IPS DF 19.7 (cell line): ENCODE measurements around the gene FMNL2.
"Not testable (repeated sequence)": the region's sequence is repeated elsewhere in the genome, so short reads cannot be mapped to it uniquely, and the experiment has no call there.

Experiments used
- DNase-seq: peaks from one replicate; pipeline ENCODE4 v3.0.0-alpha.2; 2013; ENCODE audit warnings: low read depth, low spot score

Gene FMNL2

DNA sequence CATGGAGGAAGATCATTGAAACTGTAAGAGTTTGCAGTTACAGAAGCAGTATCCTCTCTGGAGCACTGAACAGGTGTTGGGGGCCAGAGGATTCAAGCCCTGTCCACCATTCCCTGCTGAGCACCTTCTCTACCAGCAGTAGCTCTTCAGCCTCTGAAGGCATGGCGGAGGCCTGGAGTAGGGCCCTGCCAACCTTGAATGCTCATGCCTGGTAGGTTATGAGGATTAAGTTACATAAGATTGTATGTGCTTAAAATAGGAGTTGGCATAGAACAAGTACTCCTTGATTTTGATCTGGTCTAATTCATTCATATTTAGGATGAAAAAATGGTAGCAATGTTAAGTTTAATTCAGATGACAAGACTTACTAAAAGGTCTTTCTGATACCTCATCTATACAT, 40.2 kb downstream of the FMNL2 start:
- no peak for DNase-seq

DNA sequence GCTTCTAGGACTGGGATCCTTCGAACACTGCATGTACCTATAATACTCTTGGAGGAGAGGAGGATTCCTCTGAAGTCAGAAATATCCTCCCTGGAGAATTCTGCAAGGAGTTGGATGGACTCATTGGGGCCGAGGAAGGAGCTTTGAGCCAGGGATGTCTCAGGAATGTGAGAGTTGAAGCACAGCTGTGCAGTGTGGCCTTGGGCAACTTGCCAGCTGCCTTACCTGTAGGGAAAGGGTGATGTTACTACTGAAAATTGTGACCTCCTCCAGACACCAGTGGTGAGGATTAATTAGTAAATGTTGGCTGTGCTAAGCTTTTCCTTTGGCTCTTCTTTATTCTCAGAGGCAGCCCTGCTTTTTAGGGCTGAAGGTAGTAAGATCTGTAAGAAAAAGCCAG, 41.4 kb downstream of the FMNL2 start:
- DNase-seq: no peak

DNA sequence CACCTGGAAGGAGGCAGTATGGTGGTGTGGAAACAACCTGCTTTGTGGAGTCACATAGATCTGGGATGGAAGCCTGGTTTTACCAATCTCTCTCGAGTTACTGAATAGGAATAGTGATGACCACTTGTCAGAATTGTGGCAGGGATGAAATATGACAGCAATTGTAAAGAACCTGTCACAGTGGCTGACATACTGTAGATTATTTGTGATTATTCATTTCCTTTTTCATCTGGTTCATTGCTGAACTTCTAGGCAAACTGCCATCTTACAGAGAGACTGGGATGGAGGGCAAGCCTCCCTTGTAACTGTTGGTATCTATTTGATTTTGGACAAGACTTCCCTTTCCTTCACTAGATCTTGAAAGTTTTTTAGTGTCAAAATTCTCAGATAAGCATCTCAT, 42.0 kb downstream of the FMNL2 start:
- DNase-seq: no peak

DNA sequence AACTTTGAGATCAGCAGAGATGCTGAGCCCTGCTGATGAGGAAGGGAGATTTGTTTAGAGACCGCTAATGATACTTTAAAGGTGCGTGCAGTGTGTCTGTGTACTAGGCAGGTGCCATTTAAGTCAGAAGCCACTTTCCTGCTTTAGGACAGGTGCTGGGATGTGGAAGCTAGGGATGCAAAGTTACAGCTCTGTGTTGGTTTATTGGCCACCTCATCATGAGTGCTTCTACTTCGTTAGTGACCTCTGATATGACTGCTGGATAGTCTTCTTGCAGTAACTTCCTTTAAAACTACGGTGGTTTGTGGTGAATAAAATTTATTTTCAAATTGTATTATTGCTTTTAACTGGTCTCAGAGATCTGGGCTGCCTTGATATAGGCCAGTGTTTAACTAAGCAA, 44.1 kb downstream of the FMNL2 start:
- DNase-seq: no peak

DNA sequence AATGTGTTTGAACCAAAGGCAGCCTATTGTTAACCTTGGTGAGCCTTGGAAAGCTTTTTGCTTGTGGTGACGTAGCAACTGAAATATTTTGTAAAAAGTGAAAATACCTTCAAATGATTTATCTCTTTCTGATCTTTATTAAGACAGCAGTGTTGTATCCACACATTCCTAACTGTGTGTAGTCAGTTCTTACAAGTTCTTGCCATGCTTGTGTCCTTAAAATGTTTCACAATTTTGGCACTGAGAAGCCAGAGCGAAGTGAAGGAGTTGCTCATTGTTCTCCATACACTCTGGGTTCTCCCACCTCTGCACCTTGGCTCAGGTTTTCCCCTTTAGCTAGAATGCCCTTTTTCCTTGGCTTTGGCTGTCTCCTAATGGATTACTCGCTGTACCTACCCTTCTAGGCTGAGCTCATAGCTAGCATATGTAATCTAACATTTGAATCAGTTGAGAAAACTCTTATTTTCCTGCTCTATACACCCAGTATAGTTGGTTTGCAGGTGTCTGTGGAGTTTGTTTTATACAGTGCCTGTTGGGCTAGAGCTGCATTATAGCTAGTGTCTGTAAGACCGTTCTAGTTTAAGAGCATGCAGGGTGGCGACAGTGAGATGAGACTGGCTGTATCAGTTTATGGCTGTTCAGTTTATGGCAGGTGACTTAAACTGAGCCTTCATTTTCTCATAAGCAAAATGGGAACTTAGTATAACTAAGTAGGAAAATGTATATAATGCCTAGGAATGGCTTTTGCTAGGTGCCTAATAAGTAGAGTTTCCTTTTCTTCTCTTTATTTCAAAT, 45.5 kb downstream of the FMNL2 start:
- no peak for DNase-seq

DNA sequence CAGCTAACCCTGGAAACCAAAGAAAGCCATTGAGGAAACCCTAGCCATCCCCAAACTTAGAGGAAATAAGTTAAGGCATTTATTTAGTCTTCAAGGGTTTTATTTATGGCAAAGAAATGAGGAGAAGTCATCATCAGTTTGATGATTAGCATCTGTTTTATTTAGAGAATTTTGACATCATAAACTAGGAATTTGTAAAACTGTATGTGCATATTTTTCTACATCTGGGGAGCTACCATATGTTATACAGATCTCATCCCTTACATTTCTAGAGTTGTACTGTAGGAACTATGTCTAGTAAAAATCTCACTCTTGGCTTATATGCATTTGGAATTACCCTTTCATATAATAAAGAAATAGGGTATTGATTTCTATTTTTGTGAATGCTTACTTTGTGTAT, 48.7 kb downstream of the FMNL2 start:
- no peak for DNase-seq

DNA sequence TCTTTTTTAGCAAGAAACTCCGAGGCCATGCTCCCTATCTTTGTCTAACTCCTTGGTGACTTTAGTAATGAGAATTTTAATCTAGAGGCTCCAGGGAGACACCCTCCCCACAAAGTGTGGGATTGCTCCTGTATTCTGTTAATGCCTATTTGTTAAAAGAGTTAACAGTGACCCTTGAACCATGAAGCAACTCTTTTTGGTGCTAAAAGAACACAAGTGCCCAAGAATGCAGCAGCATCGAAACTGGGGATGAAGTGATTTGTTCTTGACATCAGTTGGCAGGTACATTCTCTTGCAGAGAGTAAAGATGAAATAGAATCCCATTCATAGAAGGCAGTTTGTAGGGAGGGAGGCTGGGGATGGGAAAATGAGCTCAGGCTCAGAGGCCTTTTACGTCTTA, 50.0 kb downstream of the FMNL2 start:
- no peak for DNase-seq

DNA sequence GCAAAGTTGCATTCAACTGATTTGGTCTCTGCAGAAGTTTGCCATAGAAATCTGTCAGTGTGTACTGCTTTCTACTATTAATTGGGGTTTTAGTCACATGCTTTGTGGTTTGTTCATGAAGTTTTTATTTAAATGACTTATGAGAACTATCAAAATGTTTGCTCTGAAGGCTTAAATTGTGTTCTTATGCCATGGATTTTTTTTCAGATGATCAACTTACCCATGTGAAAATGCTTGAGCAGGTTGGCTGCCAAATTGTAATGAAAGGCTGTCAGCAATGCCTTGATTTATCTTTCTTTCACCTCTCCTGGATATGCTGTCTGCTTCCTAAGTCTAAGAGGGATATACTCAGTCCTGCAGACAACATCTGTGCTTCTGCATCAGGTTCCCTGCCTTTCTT, 50.7 kb downstream of the FMNL2 start:
- DNase-seq: no peak

DNA sequence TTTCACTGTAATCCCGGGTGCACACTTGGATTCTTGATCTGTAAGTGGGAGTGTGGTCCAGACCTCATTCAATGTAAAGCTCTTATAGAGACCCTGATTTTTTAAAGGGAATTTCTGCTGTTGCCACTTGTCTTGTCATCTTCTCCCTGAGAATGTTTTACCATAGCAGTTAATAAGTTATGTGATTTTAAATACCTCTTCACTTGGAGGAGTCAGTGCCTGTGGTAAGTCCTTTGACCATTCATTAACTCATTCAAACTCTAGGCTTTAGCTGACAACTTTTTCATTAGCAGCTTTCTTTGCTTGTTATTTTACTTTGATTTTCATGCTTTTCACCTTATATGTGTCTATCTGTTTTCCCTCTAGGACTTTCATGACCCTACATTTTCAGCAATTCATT, 51.3 kb downstream of the FMNL2 start:
- no peak for DNase-seq

DNA sequence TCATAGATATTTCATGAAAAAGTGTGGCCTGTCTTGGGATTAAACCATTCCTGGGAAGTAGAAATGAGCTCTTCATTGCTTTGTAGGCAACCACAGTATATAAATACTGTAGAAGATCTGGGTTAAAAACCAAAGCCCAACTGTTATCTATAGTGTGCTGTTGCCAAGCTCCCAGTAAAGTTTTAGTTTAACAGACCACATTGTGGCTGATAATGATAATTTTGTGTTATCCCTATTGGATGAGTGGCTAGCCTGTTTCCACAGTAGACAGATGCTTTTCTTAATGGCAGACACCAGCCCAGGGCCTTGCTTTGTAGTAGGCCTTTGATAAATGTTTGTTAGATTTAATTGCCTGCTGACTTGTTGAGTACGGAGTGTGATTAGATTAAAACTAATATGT, 52.1 kb downstream of the FMNL2 start:
- no peak for DNase-seq

DNA sequence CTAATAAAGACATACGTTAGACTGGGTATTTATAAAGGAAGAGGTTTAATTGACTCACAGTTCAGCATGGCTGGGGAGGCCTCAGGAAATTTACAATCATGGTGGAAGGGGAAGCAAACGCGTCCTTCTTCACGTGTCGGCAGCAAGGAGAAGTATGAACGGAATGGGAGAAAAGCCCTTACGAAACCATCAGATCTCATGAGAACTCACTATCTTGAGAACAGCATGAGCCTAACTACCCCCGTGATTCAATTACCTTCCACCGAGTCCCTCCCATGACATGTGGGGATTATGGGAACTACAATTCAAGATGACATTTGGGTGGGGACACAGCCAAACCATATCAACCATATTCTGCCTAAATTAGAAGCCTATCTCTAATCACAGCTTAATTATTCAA, 53.3 kb downstream of the FMNL2 start:
- DNase-seq: not testable (repeated sequence)

DNA sequence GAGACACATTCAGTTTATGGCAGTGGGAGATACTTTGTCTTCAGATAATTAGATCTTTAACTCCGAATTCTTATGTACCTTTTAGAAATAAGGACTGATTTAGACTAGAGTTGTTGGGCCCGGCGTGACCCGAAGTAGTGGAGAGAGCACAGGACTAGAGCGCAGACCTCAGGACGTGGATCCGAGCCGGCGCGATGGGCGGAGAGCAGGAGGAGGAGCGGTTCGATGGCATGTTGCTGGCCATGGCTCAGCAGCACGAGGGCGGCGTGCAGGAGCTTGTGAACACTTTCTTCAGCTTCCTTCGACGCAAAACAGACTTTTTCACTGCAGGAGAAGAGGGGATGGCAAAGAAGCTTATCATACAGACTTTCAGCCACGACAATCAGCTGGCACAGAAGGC, 54.5 kb downstream of the FMNL2 start:
- no peak for DNase-seq

DNA sequence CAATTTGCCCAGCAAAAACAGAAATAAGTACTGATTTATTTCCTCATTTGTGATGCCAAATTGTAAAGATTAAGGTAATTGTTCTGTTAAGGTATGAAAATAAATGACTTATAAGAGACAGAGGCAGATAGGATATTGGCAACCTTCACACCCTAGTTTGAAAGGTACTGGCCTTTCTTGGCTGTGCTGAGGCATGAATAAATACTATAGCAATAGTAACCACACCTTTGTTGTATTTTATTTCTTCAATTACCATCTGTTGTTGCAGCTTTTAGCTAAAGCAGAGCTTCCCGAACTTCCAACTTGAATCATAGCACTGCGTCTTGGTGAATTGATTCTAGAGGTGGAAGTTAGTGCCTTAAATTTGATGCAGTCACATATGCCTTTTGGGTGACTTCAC, 55.9 kb downstream of the FMNL2 start:
- DNase-seq: no peak

DNA sequence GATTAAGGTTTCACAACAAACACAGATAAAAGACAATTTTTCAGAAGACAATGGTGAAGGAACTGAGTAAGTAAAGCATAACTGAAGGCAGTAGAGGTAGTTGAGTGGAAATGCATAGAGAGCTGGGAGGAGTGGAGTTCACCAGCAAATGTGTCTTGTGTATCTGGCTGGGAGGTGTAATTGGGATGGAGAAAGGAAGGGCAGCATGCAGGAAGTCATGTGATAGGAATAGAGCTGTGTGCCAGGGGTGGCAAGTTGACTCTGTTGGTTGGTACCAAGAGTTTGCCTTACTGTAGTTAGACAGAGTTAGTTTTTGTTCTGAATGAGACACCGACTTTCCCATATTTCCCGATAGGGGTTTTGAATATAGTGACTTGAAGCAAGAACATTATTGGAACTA, 56.3 kb downstream of the FMNL2 start:
- DNase-seq: no peak

DNA sequence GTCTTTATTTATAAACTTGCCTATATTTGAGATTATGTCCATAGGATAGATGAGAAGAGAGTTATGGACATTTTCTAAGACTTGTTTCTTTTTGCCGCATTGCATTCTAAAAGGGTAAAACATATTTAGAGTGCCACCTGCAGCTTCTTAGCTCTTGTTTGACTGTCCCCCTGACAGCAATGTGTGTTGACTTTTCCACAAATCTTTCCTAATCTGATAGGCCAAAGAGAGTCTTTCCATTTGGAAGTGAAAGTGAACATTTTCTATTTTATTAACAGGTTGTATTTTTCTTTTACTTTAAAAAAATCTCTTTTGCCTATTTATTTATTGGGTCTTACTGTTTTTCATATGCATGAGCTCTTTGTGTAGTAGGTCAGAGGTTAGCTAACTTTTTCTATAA, 58.4 kb downstream of the FMNL2 start:
- DNase-seq: no peak

DNA sequence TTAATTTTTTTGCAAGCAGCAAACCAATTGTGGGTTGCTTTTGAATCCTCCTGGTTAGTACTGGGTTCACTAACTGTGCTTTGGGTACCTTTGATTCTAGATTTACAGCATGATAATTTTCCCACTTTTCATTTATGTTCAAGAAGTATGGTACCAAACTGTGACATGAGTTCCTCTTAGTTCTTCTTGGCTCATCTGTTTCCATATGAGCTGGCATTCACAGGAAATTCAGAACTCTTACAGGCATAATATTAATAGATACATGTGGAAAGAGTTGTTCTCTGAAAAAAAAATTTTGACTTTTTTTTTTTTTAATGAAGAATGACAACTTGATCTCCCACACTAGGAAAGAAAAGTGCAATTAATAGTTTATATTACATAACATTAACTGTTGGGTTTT, 59.4 kb downstream of the FMNL2 start:
- DNase-seq: no peak

DNA sequence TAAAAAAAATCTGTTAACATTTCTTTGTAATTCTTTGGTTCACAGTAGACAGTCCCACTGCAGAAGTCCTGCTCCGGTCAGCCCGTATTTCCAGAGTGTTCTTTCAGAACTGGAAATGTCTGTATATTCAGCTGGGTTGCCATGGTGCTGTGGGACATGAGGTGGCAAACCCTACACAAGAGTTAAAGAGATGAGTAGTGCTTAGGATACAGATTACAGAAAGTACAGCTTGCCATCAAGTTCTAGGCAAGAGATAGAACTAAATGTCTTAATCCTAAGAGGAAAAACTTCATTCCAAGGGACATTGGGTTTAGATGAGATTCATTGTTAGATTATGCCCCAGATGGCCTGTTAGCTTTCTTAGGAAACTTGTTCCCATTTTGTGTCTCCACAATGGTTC, 60.1 kb downstream of the FMNL2 start:
- DNase-seq: no peak

DNA sequence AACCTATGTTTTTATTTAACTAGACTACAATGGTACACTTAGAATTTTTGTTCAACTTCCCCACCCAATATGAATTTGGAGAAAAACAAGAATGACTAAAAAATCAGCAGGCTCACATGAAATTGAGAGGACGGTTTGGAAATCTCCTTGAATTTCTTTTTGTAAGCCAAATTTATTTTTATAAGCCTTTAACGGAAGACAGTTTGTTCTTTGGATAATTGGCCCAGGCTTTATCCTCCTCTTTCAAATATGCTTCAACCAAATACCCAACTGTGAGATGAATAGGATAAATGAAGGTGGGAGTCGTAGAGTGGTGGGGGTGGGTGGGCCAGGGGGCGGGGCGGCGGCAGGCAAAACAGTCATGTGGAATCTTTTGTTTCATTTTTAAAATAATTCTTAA, 60.6 kb downstream of the FMNL2 start:
- no peak for DNase-seq

DNA sequence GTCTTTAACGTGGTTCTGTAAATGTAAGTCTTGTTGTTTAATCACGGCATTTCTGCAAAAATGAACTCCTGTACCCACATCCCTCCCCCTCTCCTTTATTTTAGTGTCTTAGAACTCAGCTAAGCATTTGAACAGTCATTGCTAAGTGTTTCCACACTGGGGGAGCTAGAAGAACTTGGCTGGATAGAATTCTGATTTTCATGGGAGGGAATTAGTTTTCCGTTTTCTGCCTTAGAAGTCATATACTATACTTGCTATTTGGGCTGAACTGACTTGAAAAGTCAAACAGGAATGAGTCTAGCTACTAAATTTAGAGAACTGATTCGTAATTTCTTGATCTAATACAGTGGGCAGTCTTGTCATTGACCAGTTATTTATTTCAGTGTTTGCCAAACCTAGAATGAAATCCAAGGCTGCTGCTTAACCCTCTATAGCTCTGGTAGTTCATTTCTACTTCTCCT, 61.1 kb downstream of the FMNL2 start:
- no peak for DNase-seq

DNA sequence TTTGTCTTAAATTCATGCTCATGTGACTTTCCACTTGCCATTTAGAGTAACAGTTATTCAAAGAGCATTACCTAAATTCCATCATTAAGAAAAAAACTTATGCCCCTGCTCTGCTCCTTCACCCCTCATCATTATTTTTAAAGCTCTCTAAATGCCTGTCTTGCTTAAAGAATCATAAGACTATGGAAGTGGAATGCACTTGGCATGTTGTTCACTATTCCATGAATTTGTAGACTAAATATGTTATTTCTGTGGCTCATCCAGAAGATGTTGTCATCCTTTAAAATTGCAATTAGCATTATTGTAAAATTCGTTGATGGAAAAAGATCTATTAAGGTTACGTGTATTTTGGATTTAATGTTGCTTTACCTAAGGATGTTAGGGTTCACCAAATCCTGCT, 61.8 kb downstream of the FMNL2 start:
- no peak for DNase-seq

DNA sequence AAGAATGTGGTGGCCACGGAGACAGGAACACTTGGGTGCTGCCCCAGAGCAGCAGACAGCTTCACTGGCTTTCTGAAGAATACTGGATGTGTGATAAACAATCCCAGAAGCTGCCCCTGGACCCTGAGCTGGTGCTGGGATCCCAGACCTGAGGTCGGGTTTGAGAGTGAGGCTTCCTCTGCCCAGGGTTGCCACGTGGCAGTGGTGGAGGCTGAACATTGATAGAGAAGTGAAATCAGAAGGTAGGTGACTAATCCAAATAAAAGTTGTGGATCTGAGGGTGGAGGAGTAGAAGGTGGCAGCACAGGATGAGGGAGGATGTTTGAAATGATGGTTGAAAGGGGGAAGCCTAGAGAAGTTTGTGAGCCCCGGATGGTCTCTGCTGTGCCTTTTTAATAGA, 64.0 kb downstream of the FMNL2 start:
- no peak for DNase-seq

DNA sequence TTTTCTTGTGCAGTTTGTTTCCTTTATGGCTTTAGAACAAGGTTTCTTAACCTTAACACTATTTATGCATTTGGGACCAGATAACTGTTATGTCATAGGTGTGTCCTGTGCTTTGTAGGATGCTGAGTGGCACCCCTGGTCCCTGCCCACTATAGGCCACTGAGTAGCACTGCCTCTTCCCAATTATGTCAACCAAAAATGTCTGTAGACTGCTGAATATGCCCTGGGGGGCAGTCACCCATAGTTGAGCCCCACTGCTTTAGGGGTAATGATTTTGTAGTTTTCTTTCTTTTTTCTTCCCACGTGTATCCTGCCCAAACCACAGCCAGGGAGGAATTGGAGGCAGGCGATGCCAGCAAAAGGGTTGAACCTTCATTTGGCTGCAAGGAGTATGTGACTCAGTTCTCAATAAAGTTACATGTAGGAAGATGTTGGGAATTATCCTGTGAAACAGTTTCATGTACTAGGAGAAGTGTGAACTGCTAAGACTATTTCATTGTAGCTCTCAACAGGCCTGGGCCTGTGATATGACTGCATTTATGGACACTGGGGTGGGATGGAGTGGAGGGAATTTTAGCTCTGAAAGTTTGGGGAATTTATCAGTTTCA, 65.7 kb downstream of the FMNL2 start:
- no peak for DNase-seq
